GM19193 (cell line): ENCODE data around the gene ATP6V1G3.

ENCODE experiments used
- POLR2A ChIP-seq: IDR thresholded peaks from 4 replicates; pipeline ENCODE4 v1.6.1; 2011; ENCODE audit not compliant: insufficient read depth, insufficient read length; ENCODE audit errors: extremely low read depth

Gene ATP6V1G3, protein sequence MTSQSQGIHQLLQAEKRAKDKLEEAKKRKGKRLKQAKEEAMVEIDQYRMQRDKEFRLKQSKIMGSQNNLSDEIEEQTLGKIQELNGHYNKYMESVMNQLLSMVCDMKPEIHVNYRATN

DNA sequence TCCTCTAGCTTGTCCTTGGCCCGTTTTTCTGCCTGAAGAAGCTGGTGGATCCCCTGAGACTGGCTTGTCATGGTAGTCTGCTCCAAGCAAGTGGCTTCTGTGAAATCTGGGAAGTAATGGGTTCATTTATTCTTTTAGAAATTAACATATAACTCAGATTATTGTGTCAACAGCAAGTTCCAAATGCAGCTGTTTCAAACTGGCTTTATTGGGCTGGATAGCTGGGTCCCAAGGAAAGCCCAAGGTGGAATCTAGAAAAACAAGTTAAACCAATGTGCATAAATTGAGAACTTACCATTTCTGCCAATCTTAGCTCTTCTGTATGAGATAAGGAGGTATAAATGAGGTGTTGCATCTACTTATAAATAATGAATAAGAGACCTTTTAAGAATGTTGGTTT, at the start of gene ATP6V1G3:
Gene ATP6V1G3 (minus strand): TSS at position 101 of the 400 bp plus-strand sequence. CDS start 30 bp downstream, at position 71.
- no peak for TF ChIP-seq POLR2A

DNA sequence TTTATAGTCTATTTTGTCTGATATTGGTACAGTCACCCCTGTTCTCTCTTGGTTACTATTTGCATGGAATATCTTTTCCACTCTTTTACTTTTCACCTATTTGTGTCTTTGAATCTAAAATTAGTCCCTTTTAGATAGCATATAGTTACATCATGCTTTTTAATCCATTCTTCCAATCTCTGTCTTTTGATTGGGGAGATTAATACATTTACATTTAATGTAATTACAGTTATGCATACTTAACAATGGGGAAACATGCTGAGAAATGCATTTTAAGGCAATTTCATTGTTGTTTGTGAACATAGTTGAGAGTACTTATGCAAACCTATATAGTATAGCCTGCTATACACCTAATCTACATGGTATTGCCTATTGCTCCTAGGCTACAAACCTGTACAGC, 48.4 kb upstream of the ATP6V1G3 start:
- TF ChIP-seq POLR2A, result no peak

DNA sequence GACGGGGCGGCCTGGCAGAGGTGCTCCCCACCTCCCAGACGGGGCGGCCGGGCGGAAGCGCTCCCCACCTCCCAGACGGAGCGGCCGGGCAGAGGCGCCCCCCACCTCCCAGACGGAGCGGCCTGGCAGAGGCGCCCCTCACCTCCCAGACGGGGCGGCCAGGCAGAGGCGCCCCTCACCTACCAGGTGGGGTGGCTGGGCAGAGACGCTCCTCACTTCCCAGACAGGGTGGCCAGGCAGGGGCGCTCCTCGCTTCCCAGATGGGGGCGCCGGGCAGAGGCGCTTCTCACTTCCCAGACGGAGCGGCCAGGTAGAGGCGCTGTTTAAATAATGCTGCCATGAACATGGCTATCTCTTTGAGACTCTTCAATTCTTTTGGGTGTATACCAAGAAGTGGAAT, 43.7 kb upstream of the ATP6V1G3 start:
- TF ChIP-seq POLR2A, result no peak

DNA sequence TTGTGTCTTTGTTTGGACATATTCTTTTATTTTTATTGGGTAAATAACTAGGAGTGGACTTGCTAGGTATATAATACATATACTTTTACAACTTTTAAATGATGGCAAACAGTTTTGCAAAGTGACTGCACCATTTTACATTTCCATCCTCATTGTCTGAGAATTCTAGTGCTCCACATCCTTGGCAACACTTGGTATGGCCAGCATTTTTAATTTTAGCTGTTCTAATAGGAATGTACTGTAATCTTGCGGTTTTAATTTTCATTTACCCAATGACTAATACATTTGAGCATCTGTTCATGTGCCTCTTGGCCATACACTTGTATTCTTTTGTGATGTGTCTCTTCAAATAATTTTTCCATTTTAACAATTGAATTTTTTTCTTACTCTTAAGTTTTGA, 37.0 kb upstream of the ATP6V1G3 start:
- no peak for TF ChIP-seq POLR2A

DNA sequence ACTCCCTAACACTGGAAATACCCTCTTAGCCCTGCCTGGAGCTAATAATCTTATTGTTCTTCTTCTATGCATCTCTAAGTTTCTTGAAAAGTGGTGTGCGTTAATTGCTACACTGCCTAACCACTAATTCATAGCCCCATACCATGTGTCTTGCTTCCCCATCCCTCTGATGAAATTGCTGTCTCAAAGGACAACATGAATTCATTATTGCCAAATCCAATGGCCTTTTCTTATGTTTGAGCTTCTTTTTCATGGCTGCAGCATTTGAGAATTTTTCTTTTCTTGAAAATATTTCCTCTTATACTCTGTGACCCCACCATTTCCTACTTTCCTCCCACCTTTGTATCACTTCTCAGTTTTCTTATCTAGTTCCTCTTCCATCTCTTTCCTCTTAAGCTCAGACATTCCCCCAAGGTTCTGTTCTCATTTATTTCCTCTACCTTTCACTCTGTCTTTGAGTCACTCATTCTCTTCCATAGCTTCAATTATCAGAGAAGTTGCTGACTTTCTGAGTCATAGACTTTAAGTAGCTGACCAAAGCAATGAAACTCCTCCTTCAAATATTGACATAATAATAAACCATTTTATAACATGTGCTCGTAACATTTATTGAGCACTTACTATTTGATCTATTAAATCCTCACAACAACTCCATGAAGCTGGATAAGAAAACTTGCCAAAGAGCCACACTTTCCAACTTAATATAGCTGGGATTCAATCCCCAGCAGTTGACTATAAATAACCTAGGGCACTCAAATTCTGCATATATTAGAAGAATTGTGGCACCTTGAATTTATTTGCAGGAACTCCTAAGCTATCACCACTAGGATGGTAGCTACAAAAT, 35.5 kb upstream of the ATP6V1G3 start:
- TF ChIP-seq POLR2A, result no peak

DNA sequence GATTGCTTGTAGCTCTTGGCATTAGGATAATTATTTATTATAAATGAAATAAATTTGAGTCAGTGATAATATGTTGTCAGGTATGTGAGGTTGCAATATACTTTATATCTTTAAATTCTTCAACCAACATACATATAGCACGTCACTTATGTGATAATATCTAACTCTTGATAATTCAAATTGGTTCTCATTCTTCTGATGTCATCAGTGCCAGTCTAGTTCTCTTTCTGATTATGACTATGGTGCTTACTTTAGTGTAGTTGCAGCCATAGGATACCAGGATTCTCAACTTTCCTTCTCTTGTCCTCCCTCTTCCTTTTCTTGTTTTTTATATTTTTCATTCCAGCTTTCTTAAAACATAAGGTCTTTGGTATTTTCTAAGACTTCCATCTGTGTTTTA, 34.8 kb upstream of the ATP6V1G3 start:
- TF ChIP-seq POLR2A, result no peak

DNA sequence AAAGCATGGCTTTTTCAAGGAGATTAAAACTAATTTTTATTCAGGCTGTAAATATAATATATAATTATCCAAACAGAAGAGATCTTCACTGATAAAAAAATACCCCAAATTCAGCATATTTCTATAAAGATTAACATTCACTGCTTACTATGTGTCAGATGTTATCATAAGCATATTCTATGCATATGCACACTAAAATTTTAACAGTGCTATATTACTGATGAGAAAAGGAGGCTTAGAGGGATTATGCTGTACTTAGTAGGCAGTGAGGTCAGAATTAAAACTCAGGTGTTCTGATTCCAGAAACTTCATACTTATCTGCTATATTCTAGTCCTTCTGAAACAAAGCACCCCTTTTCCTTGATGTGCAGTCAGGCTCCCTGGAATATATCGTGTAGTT, 33.8 kb upstream of the ATP6V1G3 start:
- no peak for TF ChIP-seq POLR2A

DNA sequence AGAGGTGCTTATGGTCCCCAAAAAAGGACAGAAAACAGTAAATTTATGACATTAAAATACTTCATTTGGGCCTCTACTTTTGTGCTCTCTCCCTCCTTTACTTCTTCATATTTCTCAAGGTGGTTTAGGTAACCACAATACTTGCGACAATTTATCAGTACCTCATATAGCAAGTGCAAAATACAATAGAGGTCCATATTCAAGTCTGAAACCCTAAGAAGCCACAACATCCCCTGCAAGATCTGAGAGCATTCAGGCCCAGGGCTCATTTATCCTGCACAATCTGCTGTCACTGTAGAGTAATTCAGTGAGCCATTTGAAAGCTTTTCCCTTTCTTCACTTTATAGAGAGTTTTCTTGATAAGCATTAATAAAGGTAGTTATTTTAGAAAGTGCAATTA, 24.2 kb upstream of the ATP6V1G3 start:
- no peak for TF ChIP-seq POLR2A

DNA sequence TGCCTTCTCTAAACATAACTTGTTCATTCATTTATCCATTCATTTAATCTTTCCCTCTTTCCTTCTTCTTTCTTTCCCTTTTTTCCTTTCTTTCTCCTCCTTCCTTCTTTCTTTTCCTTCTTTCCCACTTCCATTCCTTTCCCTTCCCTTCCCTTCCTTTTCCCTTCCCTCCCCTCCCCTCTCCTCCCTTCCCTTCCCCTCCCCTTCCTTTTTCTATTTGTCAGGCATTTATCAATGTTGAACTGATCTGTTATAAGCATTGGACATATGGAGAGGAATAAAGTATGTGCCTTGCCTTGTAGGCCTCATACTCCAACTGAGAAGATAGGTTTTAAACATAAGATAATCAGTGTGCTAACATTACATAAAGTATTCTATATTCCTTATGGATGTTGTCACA, 23.7 kb upstream of the ATP6V1G3 start:
- no peak for TF ChIP-seq POLR2A

DNA sequence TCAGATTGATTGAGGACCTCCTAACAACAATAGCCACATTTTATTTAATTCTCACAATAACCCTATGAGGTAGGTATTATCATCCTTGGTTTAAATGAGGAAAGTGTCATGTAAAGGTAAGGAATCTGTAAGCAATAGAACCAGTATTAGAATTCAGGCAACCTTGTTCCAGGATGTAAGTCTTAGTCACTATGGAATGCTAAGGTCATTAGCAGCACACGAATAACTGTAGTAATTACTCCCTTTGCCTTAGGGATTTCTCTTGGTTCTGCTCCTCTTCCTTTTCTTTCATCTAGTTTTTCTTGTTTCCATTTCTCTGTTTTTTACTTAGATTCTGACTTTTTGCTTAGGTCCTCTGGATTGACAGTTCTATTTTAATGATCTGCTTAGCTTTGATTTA, 23.1 kb upstream of the ATP6V1G3 start:
- TF ChIP-seq POLR2A, result no peak

DNA sequence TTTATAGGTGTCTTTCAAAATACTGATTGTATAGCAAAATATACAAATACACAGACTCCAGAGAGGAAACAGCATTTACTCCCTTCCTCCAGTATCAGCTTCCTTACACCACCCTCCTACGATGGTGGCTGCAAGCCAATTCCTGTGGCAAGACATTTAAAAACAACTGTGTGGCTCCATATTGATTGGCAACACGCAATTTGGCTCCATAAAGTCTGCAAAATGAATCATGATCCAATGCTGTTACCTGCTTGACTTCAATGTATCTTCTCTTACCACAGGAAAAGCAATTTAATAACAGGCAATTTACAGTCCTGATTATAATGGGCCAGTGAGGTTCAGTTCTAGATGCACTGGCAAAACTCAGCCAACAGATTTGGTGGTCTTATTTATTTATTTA, 19.7 kb upstream of the ATP6V1G3 start:
- TF ChIP-seq POLR2A, result no peak

DNA sequence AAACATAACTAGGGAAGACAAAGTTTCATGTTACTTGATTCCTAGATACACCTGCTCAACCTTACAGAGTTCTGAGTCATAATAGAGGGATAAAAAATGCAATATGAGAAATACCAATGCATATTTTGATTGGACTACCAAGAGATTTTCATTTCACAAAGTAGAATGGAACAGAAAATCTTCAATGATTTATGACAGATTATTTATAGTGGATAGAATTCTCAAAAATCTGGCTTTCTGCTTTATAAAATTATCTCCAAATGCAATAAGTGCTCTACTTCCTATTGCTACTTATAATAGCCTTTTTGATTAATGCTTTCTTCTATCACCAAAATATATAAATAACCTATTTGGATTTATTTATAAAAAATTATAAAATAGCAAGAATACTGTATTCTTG, 18.9 kb upstream of the ATP6V1G3 start:
- TF ChIP-seq POLR2A, result no peak

DNA sequence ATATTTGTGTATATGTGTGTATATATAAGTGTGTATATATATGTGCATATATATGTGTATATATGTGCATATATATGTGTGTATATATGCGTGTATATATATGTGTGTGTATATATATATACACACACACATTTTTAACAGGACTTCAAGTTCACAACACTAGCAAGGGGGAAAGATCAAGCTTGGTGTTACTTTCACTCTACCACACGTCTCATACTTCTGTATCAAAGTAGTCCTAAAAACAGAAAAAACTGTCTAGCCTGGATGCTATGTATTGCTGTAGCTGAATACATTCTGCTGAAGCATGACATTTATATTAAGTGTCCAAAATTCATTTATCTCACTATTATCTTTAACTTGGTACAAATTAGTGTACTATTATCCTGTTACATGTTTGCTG, 17.9 kb upstream of the ATP6V1G3 start:
- TF ChIP-seq POLR2A, result no peak

DNA sequence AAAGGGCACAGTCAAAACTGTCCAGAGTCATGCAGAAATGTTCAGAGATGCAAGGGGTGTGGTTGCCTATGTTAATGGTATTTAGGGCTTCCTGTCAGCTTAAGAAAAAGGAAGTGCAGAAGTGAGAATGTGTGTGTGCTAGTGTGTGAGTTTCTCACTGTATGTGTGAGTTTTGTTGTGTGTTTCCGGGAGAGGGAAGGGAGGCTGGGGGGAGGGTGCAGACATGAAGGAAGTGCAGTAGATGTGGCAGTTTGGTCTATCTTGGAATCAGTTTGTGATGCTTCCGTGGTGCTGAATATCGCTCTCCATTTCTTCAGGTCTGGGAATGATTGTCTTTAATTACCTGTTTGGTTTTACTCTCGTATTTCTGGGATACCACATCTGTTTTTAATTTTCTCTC, 16.5 kb upstream of the ATP6V1G3 start:
- no peak for TF ChIP-seq POLR2A

DNA sequence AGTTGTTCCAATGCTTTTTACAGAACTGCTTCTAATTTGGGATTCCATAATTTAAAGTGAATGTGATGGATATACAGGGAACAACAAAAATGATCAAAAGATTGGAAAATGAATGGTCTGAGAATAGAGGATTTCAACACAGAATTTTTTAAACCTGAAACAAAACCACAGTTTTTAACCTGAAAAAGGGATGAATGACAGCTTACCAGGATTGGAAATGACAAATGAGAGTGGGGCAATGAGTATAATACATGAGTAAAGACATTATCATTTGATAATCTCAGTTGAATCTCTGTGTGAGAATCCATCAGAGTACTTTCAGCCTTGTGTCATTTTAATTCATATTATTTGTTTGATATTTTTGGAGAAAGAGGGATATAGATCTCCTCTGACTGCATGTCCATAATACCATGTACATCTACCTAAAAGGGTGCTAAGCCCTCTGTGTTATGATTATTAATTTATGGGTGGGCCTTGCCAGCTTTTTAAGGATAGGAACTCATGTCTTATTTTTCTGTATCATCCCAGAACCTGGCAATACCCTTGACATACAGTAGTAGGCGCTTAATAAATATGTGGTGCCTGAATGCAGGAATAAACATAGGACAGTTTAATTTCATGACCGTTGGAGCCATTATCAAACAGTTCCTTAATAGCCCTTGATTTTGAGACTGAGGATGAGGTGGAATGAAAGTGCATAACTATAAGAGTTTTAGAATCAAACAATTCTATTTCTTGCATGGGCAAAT, 12.4 kb upstream of the ATP6V1G3 start:
- TF ChIP-seq POLR2A, result no peak

DNA sequence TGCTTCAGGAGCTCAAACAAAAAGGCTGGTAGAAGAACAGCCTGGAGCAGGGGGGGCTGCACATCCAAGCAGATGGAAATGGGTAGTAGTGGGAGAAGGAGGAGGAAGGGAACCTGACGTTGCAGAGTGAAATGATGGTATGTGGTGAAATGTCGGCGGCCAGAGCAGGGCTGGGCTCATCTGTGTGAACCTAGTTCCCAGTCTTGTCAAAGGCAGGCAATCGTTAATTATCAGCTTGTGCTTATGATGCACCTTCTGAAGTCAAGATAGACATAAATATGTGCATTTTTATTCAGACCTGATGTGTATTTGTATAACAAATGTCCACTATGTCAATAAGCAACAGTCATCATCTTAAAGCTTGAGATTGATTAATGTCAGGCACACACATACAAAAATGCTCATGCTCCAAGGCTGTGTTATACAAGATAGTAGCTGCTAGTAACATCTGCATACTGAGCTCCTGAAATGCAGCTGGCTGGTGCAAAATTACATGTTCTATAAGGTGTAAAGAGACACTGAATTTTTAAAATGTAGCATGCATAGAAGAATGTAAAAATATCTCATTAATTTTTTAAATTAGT, 10.6 kb upstream of the ATP6V1G3 start:
- TF ChIP-seq POLR2A, result no peak

DNA sequence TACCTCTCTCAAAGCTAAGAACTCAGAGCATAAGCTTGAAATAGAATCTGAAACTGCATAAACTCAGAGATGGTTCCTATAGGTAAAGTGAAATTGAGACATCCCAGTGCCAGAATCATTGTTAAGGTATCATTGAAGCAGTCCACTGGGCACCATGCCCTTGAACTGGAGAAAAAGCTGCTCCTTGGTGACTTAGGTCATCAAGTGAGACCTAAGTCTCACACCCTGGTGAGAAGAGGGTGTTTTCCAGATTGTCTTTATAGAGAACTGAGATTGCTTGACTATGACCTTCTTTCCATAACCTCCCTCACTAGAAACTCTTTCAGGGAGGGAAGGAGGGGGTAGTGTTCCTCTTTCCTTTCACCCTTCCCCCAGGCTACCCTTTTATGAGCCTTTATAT, 9.4 kb upstream of the ATP6V1G3 start:
- TF ChIP-seq POLR2A, result no peak

DNA sequence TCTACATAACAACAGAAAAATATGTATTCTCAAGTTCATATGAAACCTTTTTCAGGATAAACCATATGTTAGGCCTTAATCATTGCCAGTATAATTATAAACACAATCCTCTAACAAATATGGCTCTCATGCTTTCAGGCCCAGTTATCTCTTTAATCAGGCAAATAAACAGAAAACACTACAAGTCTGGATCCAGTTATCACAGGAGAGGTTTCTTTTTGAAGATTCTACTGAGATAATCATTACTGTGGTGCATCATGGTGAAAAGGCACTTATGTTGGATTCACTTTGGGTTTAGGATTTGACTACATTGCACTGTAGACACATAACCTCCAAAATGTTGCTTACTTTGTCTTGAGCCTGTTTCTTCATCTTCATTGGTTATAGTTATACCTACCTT, 8.4 kb upstream of the ATP6V1G3 start:
- no peak for TF ChIP-seq POLR2A
